Calu3 (cell line): ENCODE measurements around the gene WDR55. TPM values are rescaled to one million over a fixed set of nuclear protein-coding genes. Genes with fewer than 3 reads are reported as not detected.
"Not testable (repeated sequence)": the region's sequence is repeated elsewhere in the genome, so short reads cannot be mapped to it uniquely, and the experiment has no call there.

Experiments
- Bru-seq: library from RNA; stranded (reverse); fragments of 400-500 nt; gene quantifications from one replicate; lab custom pipeline; 2021; lab: Mats Ljungman, UMichigan
- BruChase-seq, 2 experiments: library from RNA; stranded (reverse); fragments of 400-500 nt; gene quantifications; one replicate each; lab custom pipeline; 2021; lab: Mats Ljungman, UMichigan
- BruUV-seq: library from RNA; stranded (reverse); fragments of 400-500 nt; replicated peaks from 2 replicates; lab custom pipeline; 2021; lab: Mats Ljungman, UMichigan
- CTCF ChIA-PET: fragments of 300-600 bp; sonication (Branson Sonifier 250); formaldehyde crosslinking; loops from one replicate; lab custom pipeline; 2022; ENCODE audit warnings: antibody characterized with exemption; lab: Charles Lee
- DNase-seq: peaks from one replicate; pipeline ENCODE4 v3.0.0; 2022
- H3K27ac Mint-ChIP-seq: one replicate; pipeline ENCODE4 v1.8.0; 2022; ENCODE audit warnings: mixed read lengths; ENCODE audit not compliant: unreplicated experiment
- H3K27me3 Mint-ChIP-seq: one replicate; pipeline ENCODE4 v1.8.0; 2022; ENCODE audit warnings: mixed read lengths; ENCODE audit not compliant: unreplicated experiment
- H3K36me3 Mint-ChIP-seq: one replicate; pipeline ENCODE4 v1.8.0; 2022; ENCODE audit warnings: mild to moderate bottlenecking, moderate library complexity, mixed read lengths; ENCODE audit not compliant: insufficient read depth, unreplicated experiment
- H3K4me1 Mint-ChIP-seq: one replicate; pipeline ENCODE4 v1.8.0; 2022; ENCODE audit warnings: mild to moderate bottlenecking, low read depth, mixed read lengths; ENCODE audit not compliant: unreplicated experiment
- H3K4me3 Mint-ChIP-seq: one replicate; pipeline ENCODE4 v1.8.0; 2022; ENCODE audit warnings: mild to moderate bottlenecking, low read depth, moderate library complexity, mixed read lengths; ENCODE audit not compliant: unreplicated experiment
- H3K9me3 Mint-ChIP-seq: one replicate; pipeline ENCODE4 v1.8.0; 2022; ENCODE audit warnings: low read depth, mixed read lengths; ENCODE audit not compliant: unreplicated experiment
- intact Hi-C: fragments of 100-400 bp; cut with micrococcal nuclease; formaldehyde crosslinking; loops from one replicate; pipeline ENCODE4 v1.10.0; 2022; ENCODE audit not compliant: unreplicated experiment
- long read RNA-seq: library from polyadenylated mRNA; stranded (forward); transcript quantifications from one replicate; pipeline ENCODE4 v2.0.0, GENCODE V29; 2022
- total RNA-seq: library from RNA; stranded (reverse); gene quantifications from 2 replicates; pipeline ENCODE4 v1.2.3, GENCODE V29; 2022
- TF ChIP-seq, protein P1 (sequence below): fragments of 200-600 bp; IDR thresholded peaks from one replicate; pipeline ENCODE4 v1.8.0; 2022; ENCODE audit warnings: antibody characterized with exemption; ENCODE audit not compliant: unreplicated experiment

The WDR55 gene, protein sequence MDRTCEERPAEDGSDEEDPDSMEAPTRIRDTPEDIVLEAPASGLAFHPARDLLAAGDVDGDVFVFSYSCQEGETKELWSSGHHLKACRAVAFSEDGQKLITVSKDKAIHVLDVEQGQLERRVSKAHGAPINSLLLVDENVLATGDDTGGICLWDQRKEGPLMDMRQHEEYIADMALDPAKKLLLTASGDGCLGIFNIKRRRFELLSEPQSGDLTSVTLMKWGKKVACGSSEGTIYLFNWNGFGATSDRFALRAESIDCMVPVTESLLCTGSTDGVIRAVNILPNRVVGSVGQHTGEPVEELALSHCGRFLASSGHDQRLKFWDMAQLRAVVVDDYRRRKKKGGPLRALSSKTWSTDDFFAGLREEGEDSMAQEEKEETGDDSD
- total RNA-seq (54.2 and 59.8 TPM in 2 replicates), Bru-seq, nascent RNA (percentile 86 among the genes with signal in this experiment), BruChase-seq, experiment 1, labeled RNA remaining after a 6-hour chase (percentile 93 among the genes with signal in this experiment), BruChase-seq, experiment 2, labeled RNA remaining after a 2-hour chase (percentile 90 among the genes with signal in this experiment)
- long read RNA-seq, full-length matches to known transcripts, result 29 of 60 reads
- long read RNA-seq, partial matches to known transcripts, result 6 of 60 reads
- long read RNA-seq, other reads (novel, unspliced or antisense), result 25 of 60 reads

DNA sequence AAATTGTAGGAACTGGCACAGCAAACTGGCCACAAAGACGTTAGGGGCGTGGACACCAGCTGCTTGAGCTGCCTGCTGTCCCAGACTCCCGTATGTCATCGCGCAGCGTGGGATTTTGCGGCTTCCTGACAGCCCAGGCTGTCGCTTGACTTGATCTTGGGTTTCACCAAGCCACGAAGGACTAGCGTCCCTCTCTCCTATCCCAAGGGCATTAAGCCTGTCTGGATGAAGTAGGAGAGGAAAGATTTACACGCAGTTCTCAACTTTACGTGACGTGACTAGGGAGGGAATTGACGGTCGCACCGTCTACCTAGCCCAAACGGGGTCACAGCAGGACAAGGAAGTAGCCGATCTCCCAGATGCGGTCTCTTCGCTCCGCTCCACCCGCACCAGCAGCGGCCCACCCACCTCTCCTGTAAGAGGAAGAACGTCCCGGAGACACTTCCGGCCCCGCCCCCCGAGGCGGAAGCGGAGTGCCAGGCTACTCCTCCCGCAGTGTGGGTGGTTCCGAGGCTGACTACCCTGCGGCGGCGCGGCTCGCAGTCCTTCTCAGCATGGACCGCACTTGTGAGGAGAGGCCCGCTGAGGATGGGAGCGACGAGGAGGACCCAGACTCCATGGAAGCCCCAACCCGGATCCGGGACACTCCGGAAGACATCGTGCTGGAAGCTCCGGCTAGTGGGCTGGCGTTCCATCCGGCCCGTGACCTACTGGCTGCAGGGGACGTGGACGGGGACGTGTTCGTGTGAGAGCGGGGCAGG, at the start of gene WDR55:
Gene WDR55, plus strand, starts transcription at position 546 of the 761 bp plus-strand sequence. Its CDS starts 9 bp downstream, at position 555.
- Mint-ChIP-seq H3K27me3 (no peaks in the 10 kb centered on the region), H3K4me1 (peaks cover 23% of the 10 kb centered on the region), H3K27ac (peak within 1 kb of the TSS; percentile 91), H3K9me3 (peaks cover 3% of the 10 kb centered on the region), H3K36me3 (peaks cover 74% of the 10 kb centered on the region), H3K4me3 (peak within 1 kb of the TSS; percentile 100)
- peak; percentile 98 for DNase-seq
- CTCF ChIA-PET, result interaction anchor here (1.0 to 1.7 kb wide), 2 partner anchors 17 to 54 kb away, joined by 3 to 4 read pairs; partner anchors contain the start of genes IK and NDUFA2
- intact Hi-C loops, result loop anchor here (1.0 to 2.0 kb wide), 2 partner anchors 27 to 54 kb away; partner anchors contain the start of genes HARS1 and HARS2
- TF ChIP-seq, protein P1, sequence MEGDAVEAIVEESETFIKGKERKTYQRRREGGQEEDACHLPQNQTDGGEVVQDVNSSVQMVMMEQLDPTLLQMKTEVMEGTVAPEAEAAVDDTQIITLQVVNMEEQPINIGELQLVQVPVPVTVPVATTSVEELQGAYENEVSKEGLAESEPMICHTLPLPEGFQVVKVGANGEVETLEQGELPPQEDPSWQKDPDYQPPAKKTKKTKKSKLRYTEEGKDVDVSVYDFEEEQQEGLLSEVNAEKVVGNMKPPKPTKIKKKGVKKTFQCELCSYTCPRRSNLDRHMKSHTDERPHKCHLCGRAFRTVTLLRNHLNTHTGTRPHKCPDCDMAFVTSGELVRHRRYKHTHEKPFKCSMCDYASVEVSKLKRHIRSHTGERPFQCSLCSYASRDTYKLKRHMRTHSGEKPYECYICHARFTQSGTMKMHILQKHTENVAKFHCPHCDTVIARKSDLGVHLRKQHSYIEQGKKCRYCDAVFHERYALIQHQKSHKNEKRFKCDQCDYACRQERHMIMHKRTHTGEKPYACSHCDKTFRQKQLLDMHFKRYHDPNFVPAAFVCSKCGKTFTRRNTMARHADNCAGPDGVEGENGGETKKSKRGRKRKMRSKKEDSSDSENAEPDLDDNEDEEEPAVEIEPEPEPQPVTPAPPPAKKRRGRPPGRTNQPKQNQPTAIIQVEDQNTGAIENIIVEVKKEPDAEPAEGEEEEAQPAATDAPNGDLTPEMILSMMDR, result no peak
- TSS peak; percentile 86 for BruUV-seq

GRCh38 chr5:140622301-140622700, 42.4 kb upstream of the WDR55 start:
- no peak for DNase-seq
- H3K36me3 Mint-ChIP-seq, result no peaks in the 10 kb centered on the region
- H3K4me3 Mint-ChIP-seq, result no peak overlapping the region
- peaks cover 7% of the 10 kb centered on the region for H3K9me3 Mint-ChIP-seq
- intact Hi-C loops, result no loop called here
- H3K27me3 Mint-ChIP-seq, result peaks cover 8% of the 10 kb centered on the region
- no TSS peak for BruUV-seq
- CTCF ChIA-PET, result no interaction called here
- TF ChIP-seq, protein P1, result no peak
- H3K4me1 Mint-ChIP-seq, result no peaks in the 10 kb centered on the region
- no peak overlapping the region for H3K27ac Mint-ChIP-seq

GRCh38 chr5:140623061-140623460, 41.6 kb upstream of the WDR55 start:
- H3K36me3 Mint-ChIP-seq, H3K27ac Mint-ChIP-seq, H3K9me3 Mint-ChIP-seq, intact Hi-C loops, CTCF ChIA-PET, H3K27me3 Mint-ChIP-seq, H3K4me1 Mint-ChIP-seq, BruUV-seq, DNase-seq, H3K4me3 Mint-ChIP-seq: not testable (repeated sequence)

DNA sequence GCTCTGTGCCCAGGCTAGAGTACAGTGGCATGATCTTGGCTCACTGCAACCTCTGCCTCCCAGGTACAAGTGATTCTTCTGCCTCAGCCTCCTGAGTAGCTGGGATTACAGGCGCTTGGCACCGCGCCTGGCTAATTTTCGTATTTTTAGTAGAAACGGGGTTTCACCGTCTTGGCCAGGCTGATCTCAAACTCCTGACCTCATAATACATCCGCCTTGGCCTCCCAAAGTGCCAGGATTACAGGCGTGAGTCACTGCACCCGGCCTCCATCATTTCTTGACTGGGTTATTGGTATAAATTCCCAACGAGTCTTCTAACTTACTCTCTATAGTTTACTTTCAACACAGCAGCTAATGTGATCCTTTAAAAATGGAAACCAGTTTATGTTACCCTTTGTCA, 39.8 kb upstream of the WDR55 start:
- H3K4me3 Mint-ChIP-seq, H3K36me3 Mint-ChIP-seq, H3K4me1 Mint-ChIP-seq, H3K27ac Mint-ChIP-seq, BruUV-seq, DNase-seq, H3K27me3 Mint-ChIP-seq, intact Hi-C loops, CTCF ChIA-PET: not testable (repeated sequence)
- H3K9me3 Mint-ChIP-seq, result peaks cover 12% of the 10 kb centered on the region

DNA sequence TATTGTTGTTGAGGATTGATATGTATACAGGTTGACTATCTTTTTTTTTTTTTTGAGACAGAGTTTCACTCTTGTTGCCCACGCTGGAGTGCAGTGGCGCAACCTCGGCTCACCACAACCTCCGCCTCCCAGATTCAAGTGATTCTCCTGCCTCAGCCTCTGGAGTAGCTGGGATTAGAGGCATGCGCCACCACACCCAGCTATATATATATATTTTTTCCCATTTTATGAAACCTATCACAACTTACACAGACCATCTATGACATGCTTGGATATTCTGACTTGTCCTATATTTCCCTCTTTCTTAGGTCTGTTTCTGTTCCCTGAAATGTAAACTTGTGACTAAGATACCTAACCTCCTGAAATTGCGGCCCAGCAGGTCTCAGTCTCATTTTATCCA, 36.7 kb upstream of the WDR55 start:
- Mint-ChIP-seq H3K4me1 (peaks cover 15% of the 10 kb centered on the region), H3K9me3 (peaks cover 12% of the 10 kb centered on the region), H3K4me3 (no peak overlapping the region), H3K27me3 (peaks cover 22% of the 10 kb centered on the region), H3K27ac (no peak overlapping the region), H3K36me3 (peaks cover 14% of the 10 kb centered on the region)
- no peak for DNase-seq
- no TSS peak for BruUV-seq
- CTCF ChIA-PET, result interaction anchor here (0.6 kb wide), 1 partner anchor 189 kb away, joined by 3 read pairs; no protein-coding TSS in a partner anchor
- intact Hi-C loops, result no loop called here
- TF ChIP-seq, protein P1, result no peak
